HepG2 (cell line): ENCODE data around the gene MT1M. TPM values are rescaled to one million over a fixed set of nuclear protein-coding genes. Genes with fewer than 3 reads are reported as not detected.

Experiments
- ATF2 ChIP-seq: sonication (generic); formaldehyde crosslinking; IDR thresholded peaks from 2 replicates; pipeline ENCODE4 v1.4.0; 2020; ENCODE audit warnings: missing genetic modification reagents
- DDIT3 ChIP-seq: sonication (generic); formaldehyde crosslinking; IDR thresholded peaks from 2 replicates; pipeline ENCODE4 v1.4.0; 2020; ENCODE audit warnings: mild to moderate bottlenecking, missing genetic modification reagents
- DPF2 ChIP-seq: sonication (generic); formaldehyde crosslinking; IDR thresholded peaks from 2 replicates; pipeline ENCODE4 v1.4.0; 2020; ENCODE audit warnings: mild to moderate bottlenecking, low read depth, missing genetic modification reagents, borderline replicate concordance
- GMEB2 ChIP-seq: IDR thresholded peaks from 2 replicates; pipeline ENCODE4 v1.6.1; 2016; ENCODE audit warnings: missing biosample characterization, missing genetic modification reagents, low read depth
- HBP1 ChIP-seq: IDR thresholded peaks from 2 replicates; pipeline ENCODE4 v1.6.1; 2016; ENCODE audit warnings: low read depth, control low read depth
- KLF13 ChIP-seq: sonication (generic); formaldehyde crosslinking; IDR thresholded peaks from 2 replicates; pipeline ENCODE4 v1.4.0; 2020; ENCODE audit warnings: mild to moderate bottlenecking, missing genetic modification reagents
- MBNL3 ChIP-seq: fragments of 250-450 bp; sonication (Bioruptor Pico); conservative IDR thresholded peaks from 2 replicates; pipeline ENCODE4 v1.8.0; 2022; ENCODE audit warnings: mild to moderate bottlenecking, inconsistent platforms
- NFAT5 ChIP-seq: sonication (generic); formaldehyde crosslinking; IDR thresholded peaks from 2 replicates; pipeline ENCODE4 v1.4.0; 2020; ENCODE audit warnings: missing genetic modification reagents
- NKX3-1 ChIP-seq: sonication (generic); formaldehyde crosslinking; IDR thresholded peaks from 2 replicates; pipeline ENCODE4 v1.5.0; 2020; ENCODE audit warnings: missing genetic modification reagents
- RCOR2 ChIP-seq: IDR thresholded peaks from 2 replicates; pipeline ENCODE4 v1.6.1; 2016; ENCODE audit warnings: missing biosample characterization, missing genetic modification reagents
- TOE1 ChIP-seq: sonication (generic); formaldehyde crosslinking; IDR thresholded peaks from 2 replicates; pipeline ENCODE4 v1.4.0; 2020; ENCODE audit warnings: mild to moderate bottlenecking, missing genetic modification reagents
- ZKSCAN5 ChIP-seq: sonication (generic); formaldehyde crosslinking; IDR thresholded peaks from 2 replicates; pipeline ENCODE4 v1.5.1; 2020; ENCODE audit warnings: mild to moderate bottlenecking, missing genetic modification reagents
- ZMYM3 ChIP-seq: sonication (generic); formaldehyde crosslinking; IDR thresholded peaks from 2 replicates; pipeline ENCODE4 v1.5.1; 2020; ENCODE audit warnings: mild to moderate bottlenecking, missing genetic modification reagents
- ZNF468 ChIP-seq: sonication (generic); formaldehyde crosslinking; IDR thresholded peaks from 2 replicates; pipeline ENCODE4 v1.8.0; 2022; ENCODE audit warnings: mild to moderate bottlenecking, moderate library complexity, missing genetic modification reagents
- ZNF580 ChIP-seq: IDR thresholded peaks from 2 replicates; pipeline ENCODE4 v1.6.1; 2016; ENCODE audit warnings: low read depth, borderline replicate concordance
- ZNF644 ChIP-seq: IDR thresholded peaks from 2 replicates; pipeline ENCODE4 v1.6.1; 2016; ENCODE audit warnings: low read depth
- ZNF724P ChIP-seq: sonication (generic); formaldehyde crosslinking; IDR thresholded peaks from 2 replicates; pipeline ENCODE4 v1.8.0; 2022; ENCODE audit warnings: missing genetic modification reagents, borderline replicate concordance
- polyA plus RNA-seq, 8 experiments: library from polyadenylated mRNA; depleted of rRNA in 3 of 8; stranded (reverse) in 7 of 8; unstranded in 1 of 8; fragments of >200 nt; fragmentation: Illumina TruSeq in 4 of 8; extraction: Trizol in 4 of 8; gene quantifications; 2 replicates each; pipeline versions ENCODE4 v1.2.1 to v1.2.3, GENCODE V29; 2011 to 2016; ENCODE audit warnings: low read depth in 4 of 8, missing spikeins in 1 of 8, mixed read lengths in 1 of 8; ENCODE audit not compliant: insufficient read depth in 1 of 8
- total RNA-seq, 5 experiments: library from RNA; depleted of rRNA; stranded (reverse); fragments of >200 nt; fragmentation: Illumina TruSeq; extraction: Trizol; gene quantifications; 2 replicates each; pipeline ENCODE4 v1.2.3, GENCODE V29; 2016; ENCODE audit warnings: low read depth in 1 of 5

Gene MT1M
- total and polyA plus RNA-seq, 2 of the 13 experiments (the other 11 are each of a cell fraction or from before 2014, with no cell fraction given): 4.6 TPM; not detected in 1

GRCh38 chr16:56681939-56682702 is 49.7 kb downstream of the MT1M start, which contains the start of gene MT1X (continued):
- TF ChIP-seq ZKSCAN5 (CRISPR knock-in tag): no peak
- no peak for TF ChIP-seq DPF2
- no peak for TF ChIP-seq KLF13 (CRISPR knock-in tag)
- TF ChIP-seq ZNF580: peak; percentile 95
- no peak for TF ChIP-seq DDIT3
- no peak for TF ChIP-seq ZNF468 (CRISPR knock-in tag)
- peak; percentile 76 for TF ChIP-seq ZMYM3 (CRISPR knock-in tag)
- TF ChIP-seq TOE1 (CRISPR knock-in tag): no peak
- TF ChIP-seq GMEB2 (CRISPR knock-in tag): no peak
- no peak for TF ChIP-seq ZNF644
- no peak for TF ChIP-seq RCOR2 (CRISPR knock-in tag)
- TF ChIP-seq HBP1 (CRISPR knock-in tag): peak; percentile 11; the same call in 1 of the 2 replicates
- TF ChIP-seq ZNF724P (CRISPR knock-in tag): no peak
- 0 out of 2 replicates have a peak, but pooled peaks have one; percentile 74 for TF ChIP-seq NKX3-1 (CRISPR knock-in tag)
- no peak for TF ChIP-seq MBNL3 (CRISPR knock-in tag)
- peak; percentile 41; the same call in 1 of the 2 replicates for TF ChIP-seq ATF2 (CRISPR knock-in tag)
- TF ChIP-seq NFAT5: no peak; the same call in none of the 2 replicates
